Measurements from ENCODE around the gene CBFA2T2.

Gene CBFA2T2

DNA sequence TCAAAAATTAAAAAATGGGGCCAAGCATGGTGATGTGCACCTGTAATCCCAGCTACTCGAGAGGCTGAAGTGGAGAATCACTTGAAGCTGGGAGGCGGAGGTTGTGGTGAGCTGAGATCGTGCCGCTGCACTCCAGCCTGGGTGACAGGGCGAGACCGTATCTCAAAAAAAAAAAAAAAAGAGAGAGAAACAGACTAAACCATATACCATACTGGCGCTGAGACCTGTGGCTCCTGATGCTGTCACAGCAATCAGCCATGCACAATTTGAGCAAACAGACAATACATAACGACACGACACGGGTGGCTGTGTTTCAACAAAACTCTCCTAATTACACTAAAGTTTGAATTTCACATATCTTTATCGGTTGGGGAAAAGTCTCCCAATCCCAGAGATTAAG lies 14.9 kb upstream of the CBFA2T2 start:
- no peaks in the 10 kb centered on the region for H3K36me3 ChIP-seq (replicated peaks)
- in situ Hi-C loops (cut with HindIII; ENCODE audit: low pct_ligation_motif_present, low sequenced_read_pairs): no loop called here
- TF ChIP-seq, protein P1, sequence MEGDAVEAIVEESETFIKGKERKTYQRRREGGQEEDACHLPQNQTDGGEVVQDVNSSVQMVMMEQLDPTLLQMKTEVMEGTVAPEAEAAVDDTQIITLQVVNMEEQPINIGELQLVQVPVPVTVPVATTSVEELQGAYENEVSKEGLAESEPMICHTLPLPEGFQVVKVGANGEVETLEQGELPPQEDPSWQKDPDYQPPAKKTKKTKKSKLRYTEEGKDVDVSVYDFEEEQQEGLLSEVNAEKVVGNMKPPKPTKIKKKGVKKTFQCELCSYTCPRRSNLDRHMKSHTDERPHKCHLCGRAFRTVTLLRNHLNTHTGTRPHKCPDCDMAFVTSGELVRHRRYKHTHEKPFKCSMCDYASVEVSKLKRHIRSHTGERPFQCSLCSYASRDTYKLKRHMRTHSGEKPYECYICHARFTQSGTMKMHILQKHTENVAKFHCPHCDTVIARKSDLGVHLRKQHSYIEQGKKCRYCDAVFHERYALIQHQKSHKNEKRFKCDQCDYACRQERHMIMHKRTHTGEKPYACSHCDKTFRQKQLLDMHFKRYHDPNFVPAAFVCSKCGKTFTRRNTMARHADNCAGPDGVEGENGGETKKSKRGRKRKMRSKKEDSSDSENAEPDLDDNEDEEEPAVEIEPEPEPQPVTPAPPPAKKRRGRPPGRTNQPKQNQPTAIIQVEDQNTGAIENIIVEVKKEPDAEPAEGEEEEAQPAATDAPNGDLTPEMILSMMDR (IDR thresholded peaks at IDR 0.05; ENCODE audit: low read depth, low read length, missing control alignments): no peak
- H3K27ac ChIP-seq: no peak overlapping the region
- no peak for DNase-seq
- peaks cover 2% of the 10 kb centered on the region for H3K27me3 ChIP-seq (replicated peaks)
- no peak overlapping the region for H3K4me3 ChIP-seq (ENCODE audit: low read depth, low read length)

DNA sequence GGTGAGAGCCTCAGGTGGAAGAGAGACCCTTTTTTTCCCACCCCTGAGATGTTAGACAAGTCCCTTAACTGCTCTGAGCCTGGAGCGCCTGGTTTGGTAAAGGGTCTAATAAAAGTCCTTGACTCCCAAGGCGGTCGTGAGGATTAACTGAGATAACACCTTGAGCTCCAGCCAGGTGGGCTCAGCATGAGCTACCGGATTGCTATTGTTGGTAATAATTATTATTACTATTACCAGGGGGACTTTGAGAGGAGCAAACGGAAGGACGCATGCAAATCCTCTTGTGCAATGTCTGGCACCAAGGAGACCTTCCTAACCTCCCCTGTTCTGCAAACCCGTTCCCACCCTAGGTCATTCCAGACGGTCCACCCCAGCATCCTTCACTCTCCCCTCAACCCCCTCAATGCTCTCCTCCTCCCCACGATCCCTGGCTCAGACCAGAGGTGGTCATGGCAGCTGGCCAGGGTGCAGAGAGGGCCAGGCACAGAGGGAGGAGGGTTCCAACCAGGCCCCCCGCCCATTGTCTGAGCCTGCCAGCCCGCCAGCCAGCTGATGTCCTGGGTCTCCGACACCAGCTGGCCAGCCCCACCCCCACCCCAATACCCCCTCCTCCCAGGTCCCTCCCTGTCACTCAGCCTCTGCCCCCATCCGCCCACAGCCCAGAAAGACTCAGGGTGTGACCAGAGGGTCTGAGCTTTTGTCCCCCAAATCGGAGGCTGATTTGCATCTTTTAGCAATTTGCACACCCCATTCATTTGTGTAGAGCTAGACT lies 14.3 kb upstream of the CBFA2T2 start:
- no peak for DNase-seq
- TF ChIP-seq, protein P1 (IDR thresholded peaks at IDR 0.05; ENCODE audit: low read depth, low read length, missing control alignments): no peak
- H3K27me3 ChIP-seq (replicated peaks): peaks cover 2% of the 10 kb centered on the region
- no peak overlapping the region for H3K27ac ChIP-seq
- in situ Hi-C loops (cut with HindIII; ENCODE audit: low pct_ligation_motif_present, low sequenced_read_pairs): no loop called here
- no peak overlapping the region for H3K4me3 ChIP-seq (ENCODE audit: low read depth, low read length)
- H3K36me3 ChIP-seq (replicated peaks): no peaks in the 10 kb centered on the region

DNA sequence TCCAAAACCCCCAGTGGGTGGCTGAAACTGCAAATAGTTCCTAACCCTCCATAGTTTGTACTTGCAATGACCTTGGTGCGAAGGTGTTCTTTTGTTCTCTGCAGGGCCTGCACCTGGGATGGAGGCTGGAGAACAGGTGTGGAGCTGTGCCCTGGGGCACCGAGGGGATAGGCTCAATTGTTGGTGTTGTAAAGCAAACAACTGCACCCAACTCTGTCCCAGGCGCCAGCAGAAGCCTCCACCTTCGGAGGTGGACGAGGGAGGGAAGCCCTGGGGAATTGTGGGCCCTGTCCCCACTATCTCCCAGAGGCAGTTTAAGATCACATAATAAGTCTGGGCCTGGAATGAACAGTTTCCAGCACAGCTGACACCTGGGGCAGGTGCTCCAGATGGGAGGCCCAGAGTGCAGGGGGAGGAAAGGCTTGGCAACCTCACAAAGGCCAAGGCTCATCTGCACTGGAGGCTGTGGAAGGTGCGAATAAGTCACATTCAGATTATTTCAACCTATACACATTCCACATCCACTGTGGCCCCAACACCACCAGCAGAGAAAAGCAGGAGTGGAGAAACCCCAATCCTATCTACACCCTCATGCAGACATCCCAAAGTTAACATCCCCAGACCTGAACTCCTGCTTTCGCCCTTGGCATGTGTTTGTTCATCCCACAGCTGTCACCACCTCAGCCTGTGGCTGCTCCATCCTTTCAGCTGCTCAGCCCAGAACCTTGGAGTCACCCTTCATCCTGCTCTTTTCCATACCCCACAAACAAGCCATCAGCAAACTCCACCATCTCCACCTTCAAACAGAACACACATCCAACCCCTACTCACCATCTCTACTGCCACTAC lies 12.3 kb upstream of the CBFA2T2 start:
- no peak overlapping the region for H3K27ac ChIP-seq
- in situ Hi-C loops (cut with HindIII; ENCODE audit: low pct_ligation_motif_present, low sequenced_read_pairs): no loop called here
- DNase-seq: no peak

DNA sequence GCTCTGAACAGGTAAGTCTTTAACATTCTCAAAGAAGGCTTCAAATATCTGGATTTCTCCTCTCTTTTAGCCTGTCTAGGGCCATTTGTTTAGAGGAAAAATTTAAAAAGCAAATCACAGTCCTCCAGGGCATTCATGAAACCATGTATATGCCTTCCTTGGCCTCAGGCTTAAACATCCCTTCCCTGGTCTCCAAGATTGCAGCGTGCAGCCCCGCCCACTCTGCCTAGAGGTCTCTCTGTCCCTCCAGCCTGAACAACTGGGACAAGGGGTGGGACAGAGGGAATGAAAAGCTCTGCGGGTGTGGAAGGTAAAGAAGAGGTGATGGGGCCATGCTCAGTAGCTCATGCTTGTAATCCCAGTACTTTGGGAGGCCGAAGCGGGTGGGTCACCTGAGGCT lies 9.8 kb upstream of the CBFA2T2 start:
- DNase-seq: no peak

More for the DNA sequence above, 12.3 kb upstream of the CBFA2T2 start:
- no peak overlapping the region for H3K4me3 ChIP-seq (ENCODE audit: low read depth, low read length)
- no peaks in the 10 kb centered on the region for H3K36me3 ChIP-seq (replicated peaks)
- TF ChIP-seq, protein P1 (IDR thresholded peaks at IDR 0.05; ENCODE audit: low read depth, low read length, missing control alignments): no peak
- H3K27me3 ChIP-seq (replicated peaks): peaks cover 2% of the 10 kb centered on the region

DNA sequence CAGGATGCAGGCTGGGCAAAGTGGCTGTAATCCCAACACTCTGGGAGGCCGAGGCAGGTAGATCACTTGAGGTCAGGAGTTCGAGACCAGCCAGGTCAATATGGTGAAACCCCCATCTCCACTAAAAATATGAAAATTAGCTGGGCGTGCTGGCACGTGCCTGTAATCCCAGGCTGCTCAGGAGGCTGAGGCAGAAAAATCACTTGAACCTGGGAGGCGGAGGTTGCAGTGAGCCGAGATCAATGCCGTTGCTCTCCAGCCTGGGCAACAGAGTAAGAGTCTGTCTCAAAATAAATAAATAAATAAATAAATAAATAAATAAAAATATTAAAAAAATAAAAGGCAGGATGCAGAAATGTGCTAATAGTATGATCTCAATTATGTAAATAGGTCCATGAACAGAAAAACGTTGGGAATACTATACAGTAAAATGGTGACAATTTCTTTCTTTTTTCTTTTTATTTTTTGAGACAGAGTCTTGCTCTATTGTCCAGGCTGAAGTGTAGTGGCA lies 8.4 kb upstream of the CBFA2T2 start:
- no peak for DNase-seq
- H3K27ac ChIP-seq: no peak overlapping the region
- H3K27me3 ChIP-seq (replicated peaks): no peaks in the 10 kb centered on the region
- H3K36me3 ChIP-seq (replicated peaks): no peaks in the 10 kb centered on the region
- TF ChIP-seq, protein P1 (IDR thresholded peaks at IDR 0.05; ENCODE audit: low read depth, low read length, missing control alignments): no peak
- H3K4me3 ChIP-seq (ENCODE audit: low read depth, low read length): no peak overlapping the region
- in situ Hi-C loops (cut with HindIII; ENCODE audit: low pct_ligation_motif_present, low sequenced_read_pairs): no loop called here

More for the DNA sequence above, 9.8 kb upstream of the CBFA2T2 start:
- Histone ChIP-seq H3K36me3 (replicated peaks) (no peaks in the 10 kb centered on the region), H3K4me3 (ENCODE audit: low read depth, low read length) (no peak overlapping the region), H3K27ac (no peak overlapping the region), H3K27me3 (replicated peaks) (peaks cover 2% of the 10 kb centered on the region)
- TF ChIP-seq, protein P1 (IDR thresholded peaks at IDR 0.05; ENCODE audit: low read depth, low read length, missing control alignments): no peak
- in situ Hi-C loops (cut with HindIII; ENCODE audit: low pct_ligation_motif_present, low sequenced_read_pairs): no loop called here
